NCI-H2081 (cell line): ENCODE measurements around the gene INPP5B.
"Not testable (repeated sequence)": the region's sequence is repeated elsewhere in the genome, so short reads cannot be mapped to it uniquely, and the experiment has no call there.

Source experiments
- DNase-seq, 2 experiments: peaks; one replicate each; lab custom pipeline; 2025; lab: John Stamatoyannopoulos, UW

The INPP5B gene

DNA sequence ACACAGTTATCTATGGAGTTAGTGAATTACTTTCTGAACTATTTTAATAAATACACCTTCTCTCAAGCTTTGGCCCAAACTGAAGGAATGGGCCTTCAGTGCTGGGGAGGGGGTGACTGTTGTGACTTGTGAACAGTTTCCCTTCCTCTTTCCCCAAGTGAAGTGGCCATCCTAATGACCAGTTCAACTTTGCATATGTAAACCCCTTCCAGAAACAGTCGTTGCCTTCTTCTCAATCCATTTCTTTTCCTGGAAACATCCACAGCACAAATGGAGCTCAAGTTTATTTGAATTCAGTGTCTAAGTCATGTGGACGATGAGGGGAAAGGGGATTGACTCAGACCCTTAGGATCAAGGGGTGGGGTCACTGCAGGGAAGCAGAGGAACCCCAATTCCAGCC, 1.3 kb upstream of the INPP5B start:
- no peak for DNase-seq

- DNase-seq, result no peak
Measured at GRCh38 chr1:37947364-37947763, 511 bp upstream of the INPP5B start.

- no peak for DNase-seq
Measured at GRCh38 chr1:37945743-37946702, 830 bp downstream of the INPP5B start.

GRCh38 chr1:37945251-37945650, 1.6 kb downstream of the INPP5B start:
- DNase-seq, result no peak

DNA sequence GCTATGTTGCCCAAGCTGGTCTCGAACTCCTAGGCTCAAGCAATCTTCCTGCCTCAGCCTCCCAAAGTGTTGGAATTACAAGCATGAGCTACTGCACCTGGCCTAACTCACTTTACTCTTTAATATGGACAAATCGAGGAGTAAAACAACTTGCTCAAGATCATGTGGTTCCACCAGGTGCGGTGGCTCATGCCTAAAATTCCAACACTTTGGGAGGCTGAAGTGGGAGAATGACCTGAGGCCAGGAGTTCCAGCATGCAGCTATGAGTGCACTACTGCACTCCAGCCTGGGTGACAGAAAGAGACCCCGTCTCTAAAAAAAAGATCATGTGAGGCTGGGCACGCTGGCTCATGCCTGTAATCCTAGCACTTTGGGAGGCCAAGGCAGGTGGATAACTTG, 2.0 kb downstream of the INPP5B start:
- no peak for DNase-seq

GRCh38 chr1:37944086-37944763, 2.6 kb downstream of the INPP5B start:
- no peak for DNase-seq

- peak; percentile 70 to 84 for DNase-seq
Measured at GRCh38 chr1:37940299-37940947, 6.4 kb downstream of the INPP5B start.

DNA sequence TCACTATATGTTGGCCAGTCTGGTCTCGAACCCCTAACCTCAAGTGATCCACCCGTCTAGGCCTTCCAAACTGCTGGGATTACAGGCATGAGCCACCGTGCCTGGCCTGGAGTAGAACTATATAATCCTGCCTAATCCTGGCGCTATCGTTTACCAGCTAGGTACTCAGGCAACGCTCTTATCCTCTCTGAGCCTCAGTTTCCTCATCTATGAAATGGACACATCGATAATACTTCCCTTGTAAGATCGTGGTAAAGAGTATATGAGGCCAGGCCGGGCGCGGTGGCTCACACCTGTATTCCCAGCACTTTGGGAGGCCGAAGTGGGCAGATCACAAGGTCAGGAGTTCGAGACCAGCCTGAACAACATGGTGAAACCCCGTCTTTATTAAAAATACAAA, 10.1 kb downstream of the INPP5B start:
- not testable (repeated sequence) for DNase-seq

DNA sequence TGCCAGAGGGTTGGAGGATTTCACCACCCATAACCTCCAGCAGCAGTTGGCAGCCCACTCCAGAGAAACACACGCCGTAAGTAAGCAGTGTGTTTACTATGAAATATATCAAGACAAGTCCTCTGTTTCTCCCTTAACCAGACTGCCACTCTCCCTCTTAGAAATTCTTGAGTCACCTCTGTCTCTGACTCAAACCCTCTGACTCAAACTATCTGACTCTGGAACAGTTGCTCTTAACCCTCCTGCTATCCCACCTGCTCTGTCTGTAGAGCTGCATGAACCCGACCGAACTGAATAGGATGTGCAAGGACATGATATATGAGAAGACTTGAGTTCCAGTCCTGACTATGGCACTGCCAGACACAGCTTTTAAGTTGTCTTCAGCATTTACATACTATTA, 14.1 kb downstream of the INPP5B start:
- DNase-seq, result no peak

DNA sequence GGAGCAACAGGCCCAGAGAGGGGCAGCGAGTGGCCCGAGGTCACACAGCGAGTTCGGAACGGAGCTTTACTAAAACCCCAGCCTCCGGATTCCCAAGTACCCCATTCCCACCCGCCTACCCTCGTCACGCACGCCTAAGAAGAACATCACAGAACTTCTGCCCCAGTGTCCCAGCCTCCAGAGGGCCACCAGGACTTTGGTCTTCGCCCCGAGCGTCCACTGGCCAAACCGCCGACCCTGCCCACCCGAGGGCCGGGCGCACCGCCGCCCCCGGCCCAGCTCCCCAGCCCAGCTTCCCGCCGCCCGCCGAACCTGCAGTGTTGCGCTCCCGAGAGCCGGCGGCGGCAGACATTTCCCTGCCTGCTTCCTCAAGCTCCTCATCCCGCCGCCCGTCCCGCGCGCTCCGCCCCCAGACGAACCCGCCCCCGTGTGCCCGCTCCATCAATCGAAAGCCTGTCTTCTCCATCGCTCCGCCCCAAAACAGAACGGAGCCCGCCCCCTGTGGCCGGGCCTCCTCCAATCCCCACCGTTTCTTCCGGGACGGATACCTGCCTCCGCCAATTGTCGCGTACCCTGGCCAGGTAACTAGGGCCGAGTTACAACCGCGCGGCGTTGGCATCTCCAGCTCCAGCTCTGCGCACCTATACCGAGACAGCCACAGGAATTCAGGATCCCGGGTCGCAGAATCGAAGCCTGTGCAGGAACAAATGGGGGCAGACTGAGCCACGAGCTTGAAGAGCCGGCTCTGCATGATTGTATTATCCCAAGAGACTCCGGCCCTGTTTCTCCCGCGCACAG, 15.3 kb downstream of the INPP5B start:
- DNase-seq, result peak; percentile 100

DNA sequence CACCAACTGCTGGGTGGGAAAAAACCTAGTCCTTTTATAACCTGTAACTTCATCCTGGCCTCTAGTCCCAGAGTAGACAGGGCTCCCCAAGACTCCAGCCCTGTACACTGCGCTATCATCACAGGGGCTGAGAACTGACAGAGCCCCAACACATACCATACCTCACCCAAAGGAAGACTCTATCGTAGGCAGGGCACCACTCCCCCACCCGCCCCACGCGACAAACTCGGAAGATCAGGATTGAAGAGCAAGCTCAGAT, 15.8 kb downstream of the INPP5B start:
- no peak for DNase-seq

DNA sequence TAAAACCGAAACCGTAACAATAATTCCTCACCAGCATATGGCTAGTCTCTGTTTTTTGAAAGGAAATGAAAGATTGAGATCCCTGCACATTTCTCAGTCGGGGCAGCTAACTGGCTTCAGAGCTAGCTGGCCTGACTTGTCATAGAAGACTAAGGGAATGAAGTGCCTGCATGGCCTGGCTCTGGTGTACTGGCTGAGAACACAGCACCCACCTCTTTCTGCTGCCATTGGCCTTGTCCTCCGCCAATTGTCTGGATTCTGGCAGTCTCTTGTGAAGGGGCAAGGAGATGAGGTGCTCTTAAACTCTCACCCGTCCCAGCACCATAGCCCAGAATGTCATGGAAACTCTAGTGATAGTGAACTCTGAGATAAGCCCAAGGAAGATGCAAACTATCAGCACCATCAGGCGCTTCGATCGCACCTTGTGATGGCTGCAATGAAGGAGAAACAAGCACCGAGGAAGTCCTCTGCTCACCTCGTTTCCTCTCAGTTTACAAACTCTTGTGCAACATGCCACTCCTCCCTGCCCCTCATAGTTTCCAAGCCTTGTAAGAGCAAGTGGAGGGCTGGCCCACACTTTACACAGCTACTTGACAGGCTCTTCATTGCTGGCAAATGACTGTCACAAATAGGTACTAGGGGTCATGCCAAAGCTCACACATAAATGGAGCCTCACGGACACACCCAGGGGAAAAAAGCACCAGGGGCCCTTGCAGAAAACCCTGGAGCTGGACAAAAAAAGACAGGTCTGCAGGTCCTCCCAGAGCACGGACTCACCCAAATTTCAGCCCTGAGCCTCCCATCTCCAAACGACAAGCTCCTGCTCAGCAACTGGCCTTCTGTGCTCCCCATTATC, 16.4 kb downstream of the INPP5B start:
- DNase-seq, result no peak

DNA sequence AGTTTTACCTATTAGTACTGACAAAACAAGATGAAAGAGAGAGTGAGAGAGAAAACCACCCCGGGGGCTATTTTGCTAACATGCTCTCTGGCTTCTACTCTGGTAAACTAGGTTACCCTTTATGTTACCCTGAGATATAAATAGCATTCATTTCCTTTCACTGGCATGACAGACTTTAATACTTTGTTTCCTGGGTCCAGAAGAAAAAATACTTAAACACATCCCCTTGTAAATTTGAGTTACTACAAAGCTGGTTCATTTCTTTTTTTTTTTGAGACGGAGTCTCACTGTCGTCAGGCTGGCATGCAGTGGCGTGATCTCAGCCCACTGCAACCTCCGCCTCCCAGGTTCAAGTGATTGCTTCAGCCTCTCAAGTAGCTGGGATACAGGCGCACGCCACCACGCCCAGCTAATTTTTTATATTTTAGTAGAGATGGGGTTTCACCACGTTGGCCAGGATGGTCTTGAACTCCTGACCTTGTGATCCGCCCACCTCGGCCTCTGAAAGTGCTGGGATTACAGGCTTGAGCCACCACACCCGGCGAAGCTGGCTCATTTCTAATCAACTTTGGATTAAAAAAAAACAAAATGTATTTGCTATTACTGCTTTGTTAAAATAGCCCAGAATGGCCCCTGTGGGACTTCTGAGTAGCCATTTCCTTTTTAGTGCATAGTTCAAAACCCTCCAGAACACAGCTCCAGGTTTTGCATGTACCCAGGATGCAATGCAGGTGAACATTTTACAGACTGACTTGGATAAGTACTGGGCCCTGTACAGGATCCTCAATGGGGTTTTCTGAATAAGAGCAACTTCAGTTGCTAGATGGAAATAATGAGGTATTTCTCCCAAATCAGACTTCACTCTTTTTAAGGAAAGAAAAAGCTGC, 20.6 kb downstream of the INPP5B start:
- peak in 1 of 2 experiments; percentile 31 for DNase-seq

- DNase-seq, result no peak
Measured at GRCh38 chr1:37925316-37925715, 21.5 kb downstream of the INPP5B start.

- DNase-seq, result no peak
Measured at GRCh38 chr1:37923551-37923889, 23.3 kb downstream of the INPP5B start.

DNA sequence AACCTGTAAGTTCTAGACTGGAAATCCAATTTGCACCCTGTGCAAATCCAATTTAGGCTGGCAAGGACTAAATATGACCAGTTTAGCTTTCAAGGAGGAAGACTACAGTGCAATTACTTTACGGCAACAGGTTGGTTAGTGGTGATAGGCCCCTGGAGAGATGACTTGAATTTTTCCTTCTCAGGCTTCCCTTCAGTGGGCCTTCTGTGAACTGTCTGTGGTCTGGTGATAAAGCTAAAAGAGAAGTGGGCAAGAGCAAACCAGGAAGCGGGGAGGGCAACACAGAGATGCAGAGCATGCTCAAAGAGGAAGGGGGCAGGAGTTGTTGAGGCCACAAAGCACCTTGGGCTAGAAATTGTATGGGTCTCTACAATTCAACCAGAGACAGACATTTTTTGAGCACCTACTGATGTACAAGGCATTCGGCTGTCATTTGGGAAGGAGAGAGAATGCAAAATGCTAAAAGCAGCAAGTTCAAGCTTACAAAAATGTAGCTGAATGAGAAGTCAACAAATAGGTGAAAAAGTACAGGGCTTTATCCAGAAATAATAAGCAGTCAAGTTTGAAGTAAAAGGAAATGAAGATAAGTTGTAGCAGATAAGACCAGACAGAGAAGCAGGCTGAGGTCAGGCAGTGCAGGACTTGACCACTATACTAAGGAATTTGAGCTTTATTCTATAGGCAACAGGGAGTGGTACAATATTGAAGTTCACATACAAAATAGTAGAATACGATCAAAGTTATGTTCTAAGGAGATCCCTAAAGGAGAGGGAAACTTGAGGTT, 23.9 kb downstream of the INPP5B start:
- no peak for DNase-seq

- DNase-seq, result no peak
Measured at GRCh38 chr1:37919277-37919676, 27.6 kb downstream of the INPP5B start.

DNA sequence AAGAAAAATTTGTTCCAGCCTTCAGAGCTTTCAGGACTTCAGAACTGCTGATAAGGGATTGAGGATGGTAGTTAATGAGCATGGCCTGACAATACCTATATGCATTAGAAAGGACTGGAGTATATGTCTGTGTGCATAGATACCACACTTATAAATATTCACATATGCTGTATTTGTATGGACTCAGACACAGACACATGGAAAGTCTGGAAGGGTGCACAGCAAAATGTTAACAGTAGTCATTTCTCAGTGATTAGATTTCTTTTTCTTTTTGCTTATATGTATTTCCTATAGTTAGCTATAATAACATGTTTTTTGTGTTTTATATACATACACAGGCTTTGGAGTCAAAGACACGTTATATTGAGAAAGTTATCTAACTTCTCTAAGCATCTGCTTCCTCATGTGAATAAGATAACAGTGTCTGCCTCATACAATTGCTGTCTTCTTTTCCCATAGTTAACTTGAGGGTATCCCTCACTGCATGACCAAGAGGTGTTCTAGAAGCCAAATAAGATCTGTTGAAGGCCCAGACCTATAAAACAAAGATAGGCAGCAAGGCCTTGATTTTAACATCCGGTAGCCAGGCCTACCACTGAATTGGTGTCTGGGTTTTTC, 31.3 kb downstream of the INPP5B start:
- no peak for DNase-seq
